GM12865 (cell line): ENCODE data around the gene B3GNT4.
"Not testable (repeated sequence)": the region's sequence is repeated elsewhere in the genome, so short reads cannot be mapped to it uniquely, and the experiment has no call there.

Experiments used
- DNase-seq: peaks from one replicate; pipeline ENCODE4 v3.0.0; 2010; ENCODE audit warnings: low read depth
- H3K4me3 ChIP-seq: 2 replicates; pipeline ENCODE4 v1.5.1; 2011; ENCODE audit warnings: mild to moderate bottlenecking, low read depth, low read length, control low read depth
- TF ChIP-seq, protein P1 (sequence below): IDR thresholded peaks from 2 replicates; pipeline ENCODE4 v1.5.1; 2011; ENCODE audit warnings: low read length, control low read depth, low read depth, inconsistent platforms; ENCODE audit not compliant: insufficient read depth; ENCODE audit errors: missing control alignments

Gene B3GNT4

DNA sequence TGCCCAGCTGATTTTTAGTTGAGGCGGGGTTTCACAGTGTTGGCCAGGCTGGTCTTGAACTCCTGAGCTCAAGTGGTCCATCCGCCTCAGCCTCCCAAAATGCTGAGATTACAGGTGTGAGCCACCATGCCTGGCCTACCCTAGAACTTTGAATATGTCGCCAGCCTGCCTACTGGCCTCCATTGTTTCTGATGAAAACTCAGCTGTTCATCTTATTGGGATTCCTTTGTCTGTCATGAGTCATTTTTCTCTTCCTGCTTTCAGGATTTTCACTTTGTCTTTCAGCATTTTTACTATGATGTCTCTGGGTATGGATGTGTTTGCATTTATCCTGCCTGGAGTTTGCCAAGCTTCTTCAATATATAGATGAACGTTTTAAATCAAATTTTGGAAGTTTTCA, 8.1 kb upstream of the B3GNT4 start:
- TF ChIP-seq, protein P1, sequence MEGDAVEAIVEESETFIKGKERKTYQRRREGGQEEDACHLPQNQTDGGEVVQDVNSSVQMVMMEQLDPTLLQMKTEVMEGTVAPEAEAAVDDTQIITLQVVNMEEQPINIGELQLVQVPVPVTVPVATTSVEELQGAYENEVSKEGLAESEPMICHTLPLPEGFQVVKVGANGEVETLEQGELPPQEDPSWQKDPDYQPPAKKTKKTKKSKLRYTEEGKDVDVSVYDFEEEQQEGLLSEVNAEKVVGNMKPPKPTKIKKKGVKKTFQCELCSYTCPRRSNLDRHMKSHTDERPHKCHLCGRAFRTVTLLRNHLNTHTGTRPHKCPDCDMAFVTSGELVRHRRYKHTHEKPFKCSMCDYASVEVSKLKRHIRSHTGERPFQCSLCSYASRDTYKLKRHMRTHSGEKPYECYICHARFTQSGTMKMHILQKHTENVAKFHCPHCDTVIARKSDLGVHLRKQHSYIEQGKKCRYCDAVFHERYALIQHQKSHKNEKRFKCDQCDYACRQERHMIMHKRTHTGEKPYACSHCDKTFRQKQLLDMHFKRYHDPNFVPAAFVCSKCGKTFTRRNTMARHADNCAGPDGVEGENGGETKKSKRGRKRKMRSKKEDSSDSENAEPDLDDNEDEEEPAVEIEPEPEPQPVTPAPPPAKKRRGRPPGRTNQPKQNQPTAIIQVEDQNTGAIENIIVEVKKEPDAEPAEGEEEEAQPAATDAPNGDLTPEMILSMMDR, result no peak
- DNase-seq, result no peak
- H3K4me3 ChIP-seq, result no peak overlapping the region

DNA sequence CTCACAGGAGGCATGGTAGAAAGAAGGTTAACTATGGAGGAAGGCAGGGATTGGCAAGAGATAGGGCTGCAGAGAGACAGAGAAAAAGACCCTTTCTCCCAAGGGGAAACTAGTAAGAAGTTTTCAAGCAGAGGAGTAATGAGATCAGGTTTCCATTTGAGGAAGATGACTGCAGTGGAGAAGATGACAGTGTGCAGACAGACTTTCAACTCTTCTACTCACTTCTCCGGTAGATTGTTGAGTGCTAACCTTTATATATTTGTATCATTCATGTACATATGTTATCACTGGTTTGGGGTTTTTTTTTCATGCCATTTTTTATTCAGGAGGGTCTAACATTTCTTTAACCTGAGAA, 5.9 kb upstream of the B3GNT4 start:
- H3K4me3 ChIP-seq, result peak overlapping the region; percentile 29
- TF ChIP-seq, protein P1, result no peak
- no peak for DNase-seq

DNA sequence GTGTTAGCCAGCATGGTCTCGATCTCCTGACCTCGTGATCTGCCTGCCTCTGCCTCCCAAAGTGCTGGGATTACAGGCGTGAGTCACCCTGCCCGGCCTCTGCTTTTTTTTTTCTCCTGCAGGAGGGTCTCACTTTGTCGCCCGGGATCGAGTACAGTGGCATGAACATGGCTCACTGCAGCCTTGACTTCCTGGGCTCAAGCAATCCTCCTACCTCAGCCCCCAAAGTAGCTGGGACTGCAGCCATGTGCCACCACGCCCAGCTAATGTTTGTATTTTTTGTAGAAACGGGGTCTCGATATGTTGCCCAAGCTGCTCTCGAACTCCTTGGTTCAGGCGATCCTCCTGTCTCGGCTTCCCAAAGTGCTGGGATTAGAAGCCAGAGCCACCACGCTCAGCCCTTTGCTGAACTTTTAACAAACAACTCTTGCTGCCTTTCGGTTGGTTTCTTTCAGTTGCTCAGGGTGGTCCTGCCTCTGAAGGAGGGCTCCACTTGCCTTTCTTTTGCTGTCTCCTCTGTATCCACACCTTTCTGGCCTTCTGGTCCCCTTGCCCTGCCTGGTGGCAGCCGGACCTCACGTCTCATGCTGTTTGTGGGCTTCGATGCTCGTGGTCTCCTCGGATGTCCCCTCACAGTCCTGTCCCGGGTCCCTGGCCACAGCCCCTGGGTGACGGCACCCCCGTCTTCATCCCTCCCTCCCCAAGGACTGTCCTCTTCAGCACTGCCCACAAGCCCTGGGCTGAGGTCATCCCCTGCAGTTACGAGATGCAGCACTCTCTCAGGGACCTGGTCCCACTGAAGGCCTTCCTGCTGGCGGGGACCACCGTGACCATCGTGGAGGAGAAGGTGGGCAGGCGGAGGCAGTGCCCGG, 3.8 kb upstream of the B3GNT4 start:
- TF ChIP-seq, protein P1, result no peak
- no peak for DNase-seq
- H3K4me3 ChIP-seq, result no peak overlapping the region

DNA sequence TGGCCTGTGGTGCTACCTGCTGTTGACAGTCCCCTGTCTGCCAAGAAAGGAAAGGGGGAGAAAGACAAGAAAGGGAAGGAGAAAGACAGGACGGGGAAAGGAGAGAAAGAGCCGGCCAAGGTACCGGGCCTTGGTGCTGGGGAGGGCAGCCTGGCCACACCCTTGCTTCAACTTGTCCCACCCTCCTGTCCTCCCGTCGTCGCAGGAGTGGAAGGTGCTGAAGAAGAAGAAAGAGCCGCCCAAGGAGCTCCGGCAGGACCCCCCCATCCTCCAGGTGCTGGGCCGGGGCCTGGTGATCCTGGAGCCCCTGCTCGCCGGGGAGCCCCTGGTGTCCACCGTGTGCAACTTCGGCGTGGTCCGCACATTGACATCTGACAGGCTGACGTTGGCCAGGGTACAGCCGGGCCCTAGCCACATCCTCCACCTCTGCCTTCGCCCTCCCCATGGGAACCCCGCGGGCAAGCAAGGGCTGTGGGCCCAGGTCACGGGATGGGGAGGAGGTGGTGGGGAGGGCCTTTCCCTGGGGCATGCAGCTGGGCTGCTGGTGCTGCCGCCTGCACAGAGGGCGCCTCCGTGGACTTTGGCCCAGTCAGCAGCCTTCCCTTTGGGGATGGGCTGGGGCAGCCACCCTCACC, 2.9 kb upstream of the B3GNT4 start:
- DNase-seq, result no peak
- H3K4me3 ChIP-seq, result no peak overlapping the region
- TF ChIP-seq, protein P1, result no peak

DNA sequence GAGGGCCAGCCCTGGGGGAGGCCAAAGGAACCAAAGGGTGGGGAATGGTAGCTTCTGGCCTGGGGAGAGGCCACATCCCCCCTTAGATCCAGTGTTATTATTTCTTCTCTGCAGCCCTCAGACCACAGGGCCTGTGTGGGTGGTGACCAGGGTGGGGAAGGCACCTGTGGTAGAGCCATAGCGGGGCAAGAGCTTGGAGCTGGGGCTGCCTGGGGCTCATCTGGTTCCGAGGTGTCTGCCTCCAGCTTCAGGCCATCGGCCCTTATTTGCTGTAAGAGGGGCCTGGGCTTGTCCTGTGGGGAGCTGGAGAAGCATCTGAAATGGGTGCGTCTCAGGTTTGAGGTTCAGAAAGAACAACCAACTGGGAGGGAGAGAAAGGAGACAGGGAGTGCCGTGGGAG, 2.1 kb upstream of the B3GNT4 start:
- TF ChIP-seq, protein P1, result no peak
- H3K4me3 ChIP-seq, result no peak overlapping the region
- no peak for DNase-seq

DNA sequence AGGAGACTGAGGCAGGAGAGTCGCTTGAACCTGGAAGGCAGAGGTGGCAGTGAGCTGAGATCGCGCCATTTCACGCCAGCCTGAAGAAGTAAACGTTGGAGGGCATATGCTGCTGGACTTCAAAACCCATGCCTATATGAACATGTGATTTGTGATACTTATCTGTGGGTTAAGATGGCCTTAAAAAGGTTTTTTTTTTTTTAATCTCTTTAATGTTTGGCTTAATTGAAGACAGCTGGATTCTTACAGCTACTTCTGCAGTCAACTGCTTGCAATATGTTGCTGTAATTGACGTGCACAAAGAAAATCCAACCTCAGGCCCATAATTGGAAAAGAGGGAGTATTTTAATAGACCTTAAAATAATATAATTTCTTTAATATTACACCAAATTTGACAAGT, 1.5 kb upstream of the B3GNT4 start:
- TF ChIP-seq, protein P1, result no peak
- no peak for DNase-seq
- H3K4me3 ChIP-seq, result no peak overlapping the region

DNA sequence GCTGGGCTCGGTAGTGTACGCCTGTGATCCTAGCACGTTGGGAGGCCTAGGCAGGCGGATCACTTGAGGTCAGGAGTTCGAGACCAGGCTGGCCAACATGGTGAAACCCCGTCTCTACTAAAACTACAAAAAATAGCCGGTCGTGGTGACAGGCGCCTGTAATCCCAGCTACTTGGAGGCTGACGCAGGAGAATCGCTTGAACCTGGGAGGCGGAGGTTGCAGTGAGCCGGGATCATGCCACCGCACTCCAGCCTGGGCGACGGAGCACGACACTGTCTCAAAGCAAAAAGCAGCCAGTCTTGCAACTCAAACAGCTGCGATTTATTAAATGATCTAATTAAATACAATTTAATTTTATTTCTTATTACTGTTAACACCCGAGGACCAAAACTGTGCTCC, 698 bp upstream of the B3GNT4 start:
- peak overlapping the region; percentile 55 for H3K4me3 ChIP-seq

More for the DNA sequence above, 698 bp upstream of the B3GNT4 start:
- not testable (repeated sequence) for DNase-seq
